Esophagus squamous epithelium (tissue), 4 donors: ENCODE data around the gene ZNF319.

Experiments
- POLR2A ChIP-seq, 4 donors: fragments of 450-650 bp; IDR thresholded peaks; one replicate each; pipeline ENCODE4 v1.6.1; 2017; ENCODE audit warnings: antibody characterized with exemption in 4 of 4, mild to moderate bottlenecking in 4 of 4, moderate library complexity in 3 of 4
- TF ChIP-seq, protein P1 (sequence below), 6 experiments: fragments of 450-650 bp in 4 of 6; fragments of 200-600 bp in 2 of 6; sonication (generic) in 2 of 6; IDR thresholded peaks; one replicate each; pipeline ENCODE4 v1.5.1; 2016 to 2019; ENCODE audit warnings: antibody characterized with exemption in 6 of 6, mild to moderate bottlenecking in 4 of 6, moderate library complexity in 4 of 6

DNA sequence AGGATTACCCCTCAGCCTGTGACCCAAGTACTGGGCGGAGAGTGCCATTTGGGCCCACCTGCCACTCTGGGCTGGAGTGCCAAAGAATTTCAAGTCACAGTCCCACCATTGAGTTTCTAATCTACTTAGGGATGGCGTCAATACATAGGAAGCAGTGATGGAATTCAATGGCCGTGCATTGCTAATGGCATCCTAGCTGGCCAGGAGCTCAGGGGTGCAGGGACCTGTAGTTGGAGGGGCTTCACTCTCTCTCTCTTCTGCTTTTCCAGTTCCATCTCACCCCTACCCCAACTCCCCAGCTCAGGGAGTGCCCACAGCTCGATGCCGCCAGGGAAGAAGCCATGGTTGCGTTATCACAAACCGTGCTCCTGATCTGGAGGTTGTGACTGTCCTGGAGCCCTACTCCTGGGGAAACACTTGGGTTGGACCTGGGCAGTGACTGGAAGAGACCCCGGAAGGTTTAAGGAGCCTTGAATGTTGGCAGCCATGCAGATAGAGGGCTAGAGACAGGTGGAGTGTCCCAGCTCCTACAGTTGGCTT lies 27.5 kb upstream of the ZNF319 start:
- TF ChIP-seq, protein P1, sequence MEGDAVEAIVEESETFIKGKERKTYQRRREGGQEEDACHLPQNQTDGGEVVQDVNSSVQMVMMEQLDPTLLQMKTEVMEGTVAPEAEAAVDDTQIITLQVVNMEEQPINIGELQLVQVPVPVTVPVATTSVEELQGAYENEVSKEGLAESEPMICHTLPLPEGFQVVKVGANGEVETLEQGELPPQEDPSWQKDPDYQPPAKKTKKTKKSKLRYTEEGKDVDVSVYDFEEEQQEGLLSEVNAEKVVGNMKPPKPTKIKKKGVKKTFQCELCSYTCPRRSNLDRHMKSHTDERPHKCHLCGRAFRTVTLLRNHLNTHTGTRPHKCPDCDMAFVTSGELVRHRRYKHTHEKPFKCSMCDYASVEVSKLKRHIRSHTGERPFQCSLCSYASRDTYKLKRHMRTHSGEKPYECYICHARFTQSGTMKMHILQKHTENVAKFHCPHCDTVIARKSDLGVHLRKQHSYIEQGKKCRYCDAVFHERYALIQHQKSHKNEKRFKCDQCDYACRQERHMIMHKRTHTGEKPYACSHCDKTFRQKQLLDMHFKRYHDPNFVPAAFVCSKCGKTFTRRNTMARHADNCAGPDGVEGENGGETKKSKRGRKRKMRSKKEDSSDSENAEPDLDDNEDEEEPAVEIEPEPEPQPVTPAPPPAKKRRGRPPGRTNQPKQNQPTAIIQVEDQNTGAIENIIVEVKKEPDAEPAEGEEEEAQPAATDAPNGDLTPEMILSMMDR (IDR thresholded peaks at IDR 0.05) = no peak
- no peak for TF ChIP-seq POLR2A (IDR thresholded peaks at IDR 0.05)
